ENCODE results near the gene WRAP53.

DNA sequence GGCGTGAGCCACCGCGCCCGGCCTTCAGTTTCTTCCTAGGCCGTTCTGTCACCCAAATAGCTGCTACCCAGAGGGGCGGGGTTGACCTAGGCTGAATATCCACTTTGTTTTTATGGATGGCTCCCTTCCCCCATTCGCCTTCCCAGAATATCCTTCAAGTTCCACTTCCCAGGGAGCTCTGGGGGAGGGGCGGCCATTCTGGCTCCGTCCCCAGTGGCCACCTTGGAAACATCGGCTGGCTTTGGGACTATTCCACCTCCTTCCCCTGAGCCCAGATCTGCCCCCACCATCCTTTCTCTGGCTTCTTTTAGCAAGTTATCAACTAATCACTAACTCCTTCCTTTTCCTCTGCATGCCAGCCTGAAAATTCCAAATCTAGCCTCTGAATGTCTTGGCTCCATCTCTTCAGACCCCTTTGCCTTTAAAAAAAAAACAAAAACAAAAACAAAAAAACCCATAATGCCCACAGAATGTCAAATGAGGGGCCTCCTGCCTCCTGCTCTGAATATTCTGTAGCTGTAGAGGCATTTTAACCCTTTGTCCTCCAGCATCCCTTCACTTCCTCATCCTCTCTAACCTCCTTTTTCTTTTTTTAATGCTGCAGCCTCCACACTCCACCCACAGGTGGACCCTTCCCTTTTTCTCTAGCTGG lies 31.2 kb upstream of the WRAP53 start:
- TF ChIP-seq, protein P1, sequence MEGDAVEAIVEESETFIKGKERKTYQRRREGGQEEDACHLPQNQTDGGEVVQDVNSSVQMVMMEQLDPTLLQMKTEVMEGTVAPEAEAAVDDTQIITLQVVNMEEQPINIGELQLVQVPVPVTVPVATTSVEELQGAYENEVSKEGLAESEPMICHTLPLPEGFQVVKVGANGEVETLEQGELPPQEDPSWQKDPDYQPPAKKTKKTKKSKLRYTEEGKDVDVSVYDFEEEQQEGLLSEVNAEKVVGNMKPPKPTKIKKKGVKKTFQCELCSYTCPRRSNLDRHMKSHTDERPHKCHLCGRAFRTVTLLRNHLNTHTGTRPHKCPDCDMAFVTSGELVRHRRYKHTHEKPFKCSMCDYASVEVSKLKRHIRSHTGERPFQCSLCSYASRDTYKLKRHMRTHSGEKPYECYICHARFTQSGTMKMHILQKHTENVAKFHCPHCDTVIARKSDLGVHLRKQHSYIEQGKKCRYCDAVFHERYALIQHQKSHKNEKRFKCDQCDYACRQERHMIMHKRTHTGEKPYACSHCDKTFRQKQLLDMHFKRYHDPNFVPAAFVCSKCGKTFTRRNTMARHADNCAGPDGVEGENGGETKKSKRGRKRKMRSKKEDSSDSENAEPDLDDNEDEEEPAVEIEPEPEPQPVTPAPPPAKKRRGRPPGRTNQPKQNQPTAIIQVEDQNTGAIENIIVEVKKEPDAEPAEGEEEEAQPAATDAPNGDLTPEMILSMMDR (conservative IDR thresholded peaks at IDR 0.05; ENCODE audit: low read length), result no peak
- no peak for TF ChIP-seq EZH2phosphoT487 (IDR thresholded peaks at IDR 0.05; ENCODE audit: borderline replicate concordance, low read depth, low read length)
